IPS DF 19.7 (cell line): ENCODE data around the gene TGFBR2.
A peak's percentile ranks its signal among the peaks of the same experiment; 100 is the strongest.

Source experiments
- DNase-seq: peaks from one replicate; pipeline ENCODE4 v3.0.0-alpha.2; 2013; ENCODE audit warnings: low read depth, low spot score

TGFBR2 gene

DNA sequence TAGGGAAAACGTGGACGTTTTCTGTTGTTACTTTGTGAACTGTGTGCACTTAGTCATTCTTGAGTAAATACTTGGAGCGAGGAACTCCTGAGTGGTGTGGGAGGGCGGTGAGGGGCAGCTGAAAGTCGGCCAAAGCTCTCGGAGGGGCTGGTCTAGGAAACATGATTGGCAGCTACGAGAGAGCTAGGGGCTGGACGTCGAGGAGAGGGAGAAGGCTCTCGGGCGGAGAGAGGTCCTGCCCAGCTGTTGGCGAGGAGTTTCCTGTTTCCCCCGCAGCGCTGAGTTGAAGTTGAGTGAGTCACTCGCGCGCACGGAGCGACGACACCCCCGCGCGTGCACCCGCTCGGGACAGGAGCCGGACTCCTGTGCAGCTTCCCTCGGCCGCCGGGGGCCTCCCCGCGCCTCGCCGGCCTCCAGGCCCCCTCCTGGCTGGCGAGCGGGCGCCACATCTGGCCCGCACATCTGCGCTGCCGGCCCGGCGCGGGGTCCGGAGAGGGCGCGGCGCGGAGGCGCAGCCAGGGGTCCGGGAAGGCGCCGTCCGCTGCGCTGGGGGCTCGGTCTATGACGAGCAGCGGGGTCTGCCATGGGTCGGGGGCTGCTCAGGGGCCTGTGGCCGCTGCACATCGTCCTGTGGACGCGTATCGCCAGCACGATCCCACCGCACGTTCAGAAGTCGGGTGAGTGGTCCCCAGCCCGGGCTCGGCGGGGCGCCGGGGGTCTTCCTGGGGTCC is at the start of gene TGFBR2:
Gene TGFBR2, plus strand, starts transcription at position 301 of the 731 bp plus-strand sequence. Its CDS starts 283 bp downstream, at position 584.
- peak; percentile 52 for DNase-seq

DNA sequence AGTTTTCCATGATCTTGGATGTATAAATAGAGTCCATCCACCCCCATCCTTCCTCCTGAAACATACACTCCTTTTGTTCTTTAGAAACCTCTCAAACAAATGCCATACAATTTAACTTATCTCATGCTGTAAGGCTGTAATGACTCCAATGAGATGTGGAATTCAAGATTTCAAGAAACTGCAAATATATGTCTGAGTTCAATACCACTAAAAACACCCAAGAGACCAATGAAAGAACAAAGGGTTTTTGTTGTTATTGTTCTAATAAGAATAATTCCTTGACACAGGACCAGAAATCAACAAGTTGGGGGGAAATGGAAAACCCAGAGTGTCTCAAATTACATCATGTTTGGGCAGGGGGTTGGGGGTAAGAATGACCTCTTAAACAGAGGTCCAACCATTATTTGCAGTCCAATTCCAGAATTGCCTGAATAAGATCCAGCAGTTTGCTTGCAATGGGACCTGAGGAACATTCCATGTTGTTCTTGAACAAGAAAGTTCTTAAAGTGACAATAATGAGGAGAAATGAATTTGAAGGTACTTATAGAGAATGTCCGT is 48.6 kb upstream of the TGFBR2 start:
- DNase-seq = no peak

DNA sequence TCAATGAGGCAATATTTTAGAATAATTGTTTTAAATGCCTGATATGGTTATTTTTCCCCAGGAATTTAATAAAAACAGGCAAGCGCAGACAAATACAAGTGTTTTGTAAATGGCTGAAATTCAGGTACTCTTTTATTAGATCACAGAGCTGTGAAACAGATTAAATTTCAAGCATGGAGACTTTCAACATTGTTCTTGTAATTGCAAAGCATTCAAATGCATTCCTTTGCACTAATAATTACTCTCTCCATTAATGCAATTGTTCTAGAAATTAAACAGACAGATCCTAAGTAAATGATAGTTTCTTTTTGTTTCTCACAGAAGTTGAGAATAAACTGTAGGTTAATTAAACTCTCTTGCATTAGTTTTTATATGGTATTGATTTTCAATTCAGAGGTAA is 42.4 kb upstream of the TGFBR2 start:
- DNase-seq = no peak

DNA sequence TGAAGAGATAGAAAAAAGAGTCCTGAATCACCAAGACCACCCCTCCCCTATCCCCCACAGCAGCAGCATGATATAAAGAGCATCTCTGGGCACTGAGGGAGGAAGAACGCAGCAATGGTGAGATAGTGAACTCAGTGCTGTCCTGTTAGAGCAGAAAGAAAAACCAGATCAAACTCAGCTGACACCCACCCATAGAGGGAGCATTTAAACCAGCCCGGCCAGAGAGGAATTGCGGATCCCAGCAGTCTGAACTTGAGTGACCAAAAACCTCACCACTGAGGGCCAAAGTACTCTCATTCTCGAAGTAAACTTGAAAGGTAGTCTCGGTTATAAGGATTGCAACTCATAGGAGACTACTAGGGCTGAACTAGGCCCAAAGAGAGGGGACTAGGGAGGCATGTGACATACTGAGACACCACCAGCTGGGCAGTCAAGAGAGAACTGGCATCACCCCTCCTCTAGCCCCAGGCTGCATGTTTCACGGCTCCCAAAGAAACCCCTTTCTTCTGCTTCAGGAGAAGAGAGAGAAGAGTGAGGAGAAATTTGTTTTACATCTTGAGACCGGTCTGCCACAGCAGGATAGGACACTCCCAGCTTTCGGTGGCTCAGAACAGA is 39.2 kb upstream of the TGFBR2 start:
- DNase-seq = no peak

DNA sequence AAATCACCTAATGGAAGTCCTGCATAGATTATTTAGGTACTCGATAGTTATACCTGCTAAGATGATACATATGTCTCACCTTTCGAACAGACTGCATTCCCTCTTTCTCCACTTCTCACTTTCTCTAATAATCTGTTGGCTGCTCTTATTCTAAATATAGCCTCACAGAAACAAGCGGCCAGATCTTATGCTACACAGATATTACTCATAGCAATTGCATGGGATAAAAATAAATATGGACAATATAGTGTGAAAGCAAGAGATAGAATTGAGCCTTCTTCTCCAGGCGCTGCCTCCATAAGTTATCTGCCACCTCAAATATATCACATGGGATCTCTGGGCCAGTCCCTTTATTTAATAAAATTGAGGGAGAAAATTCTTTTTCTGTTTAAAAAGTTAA is 29.5 kb upstream of the TGFBR2 start:
- DNase-seq = no peak

DNA sequence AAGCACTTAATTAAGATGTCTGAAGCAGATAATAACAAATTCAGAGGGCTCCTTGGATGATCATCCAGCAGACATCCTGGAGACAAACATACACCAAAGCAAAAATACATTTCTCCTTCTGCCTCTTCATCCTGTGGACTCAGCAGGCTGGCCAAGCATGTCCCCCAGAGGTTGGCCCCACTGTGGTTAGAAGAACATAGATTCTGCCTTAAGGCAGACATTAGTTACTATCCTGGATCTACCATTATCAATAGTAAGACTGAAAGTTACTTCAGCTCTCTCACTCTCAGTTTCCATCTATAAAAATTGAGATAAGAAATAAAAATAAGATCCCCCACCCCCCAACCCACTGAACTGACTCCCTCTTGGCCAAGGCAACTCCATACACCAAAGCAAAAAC is 28.6 kb upstream of the TGFBR2 start:
- no peak for DNase-seq

DNA sequence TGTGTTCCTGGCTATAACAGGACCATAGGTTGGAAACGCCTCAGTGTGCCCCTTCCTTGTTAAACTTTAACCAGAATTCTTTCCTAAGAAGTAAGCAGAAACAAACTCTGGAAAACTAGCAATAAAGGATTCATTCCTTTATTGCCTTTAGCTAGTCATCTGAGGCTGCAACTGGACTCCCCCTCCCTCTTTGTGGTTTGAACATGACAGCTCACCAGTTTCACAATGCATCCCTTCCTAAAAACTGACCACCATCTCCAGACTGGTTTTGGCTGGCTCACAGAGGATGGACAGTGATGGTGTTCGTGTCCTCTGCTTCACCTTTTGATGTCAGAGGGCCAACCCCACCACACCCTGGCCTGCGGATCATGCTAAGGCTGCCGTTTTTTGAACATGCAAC is 27.9 kb upstream of the TGFBR2 start:
- DNase-seq = no peak

DNA sequence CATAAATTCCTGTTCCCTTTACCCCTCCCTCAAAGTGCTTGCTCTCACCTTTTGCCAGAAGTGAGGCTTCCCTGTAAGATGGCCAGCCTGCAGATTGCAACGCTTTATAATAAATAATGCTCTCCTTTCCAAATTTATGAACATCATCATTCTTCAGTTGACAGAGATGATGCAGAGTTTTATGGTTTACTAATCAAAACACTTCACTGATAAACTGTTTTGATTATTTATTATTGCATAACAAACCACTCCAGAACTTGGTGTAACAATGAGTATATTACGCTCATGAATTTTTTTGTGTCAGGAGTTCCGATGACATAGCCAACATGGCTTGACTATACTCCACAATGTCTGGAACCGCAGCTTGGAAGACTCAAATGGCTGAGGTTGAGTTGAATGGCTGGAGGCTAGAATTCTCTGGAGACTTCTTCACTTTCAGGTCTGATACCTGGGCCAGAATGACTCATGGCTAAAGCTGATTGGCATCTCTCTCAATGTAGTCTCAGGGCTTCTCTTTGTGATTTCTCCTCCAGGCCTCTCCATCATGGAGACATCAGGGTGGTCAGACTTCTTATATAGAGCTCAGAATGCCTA is 27.3 kb upstream of the TGFBR2 start:
- DNase-seq = no peak

DNA sequence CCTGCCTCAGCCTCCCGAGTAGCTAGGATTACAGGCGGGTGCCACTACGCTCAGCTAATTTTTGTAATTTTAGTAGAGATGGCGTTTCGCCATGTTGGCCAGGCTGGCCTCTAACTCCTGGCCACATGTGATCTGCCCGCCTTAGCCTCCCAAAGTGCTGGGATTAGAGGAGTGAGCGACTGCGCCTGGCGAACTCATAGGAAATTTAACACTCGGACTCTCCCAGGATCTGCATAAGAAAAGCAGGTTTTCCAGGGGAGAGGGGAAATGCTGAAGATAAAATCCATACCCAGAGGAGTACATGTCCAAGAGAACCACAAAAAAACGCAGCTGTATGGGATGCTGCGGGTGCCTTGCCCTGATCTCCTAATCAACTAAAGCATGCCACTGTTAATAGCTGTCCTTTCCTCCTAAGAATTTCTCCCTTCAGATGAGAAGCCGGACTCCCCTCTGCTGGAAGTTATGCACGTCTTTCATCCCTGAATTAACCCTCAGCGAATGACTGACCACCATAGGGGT is 25.3 kb upstream of the TGFBR2 start:
- no peak for DNase-seq

DNA sequence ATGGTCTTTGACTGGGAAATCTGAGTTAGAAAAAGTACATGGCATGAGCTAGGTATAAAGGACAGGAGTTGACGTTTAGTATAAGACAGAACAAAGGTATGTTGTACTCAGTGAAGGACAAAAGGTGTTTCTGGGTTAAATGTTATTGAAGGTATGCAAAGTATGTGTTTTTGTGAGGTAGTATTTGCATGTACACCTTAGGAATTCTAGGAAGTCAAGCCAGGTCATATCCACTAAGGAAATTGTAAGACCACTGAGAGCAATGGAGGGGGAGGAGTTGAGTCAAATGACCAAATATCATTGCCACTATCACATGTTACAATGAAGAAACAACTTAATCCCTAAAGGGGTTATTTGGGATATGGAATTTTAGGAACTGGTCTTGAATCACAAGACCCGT is 24.4 kb upstream of the TGFBR2 start:
- DNase-seq = no peak

DNA sequence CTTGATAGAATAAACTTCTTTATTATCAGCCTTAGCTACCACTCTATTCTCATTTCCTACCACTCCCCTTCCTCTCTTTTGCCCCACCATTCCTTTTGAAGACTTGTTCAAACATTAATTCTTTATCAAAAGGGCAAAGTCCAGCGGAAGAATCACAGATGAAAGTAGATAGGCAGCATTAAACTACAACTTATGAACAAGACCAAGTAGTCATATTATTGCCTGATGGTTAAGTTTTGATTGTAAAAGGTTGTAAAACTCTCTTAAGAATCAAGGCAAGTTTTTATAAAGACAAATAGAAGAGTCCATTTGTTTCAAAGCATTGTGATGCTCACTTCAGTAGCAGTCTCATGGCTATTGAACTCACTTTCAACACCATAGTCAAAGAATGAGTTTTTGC is 22.4 kb upstream of the TGFBR2 start:
- DNase-seq = no peak

DNA sequence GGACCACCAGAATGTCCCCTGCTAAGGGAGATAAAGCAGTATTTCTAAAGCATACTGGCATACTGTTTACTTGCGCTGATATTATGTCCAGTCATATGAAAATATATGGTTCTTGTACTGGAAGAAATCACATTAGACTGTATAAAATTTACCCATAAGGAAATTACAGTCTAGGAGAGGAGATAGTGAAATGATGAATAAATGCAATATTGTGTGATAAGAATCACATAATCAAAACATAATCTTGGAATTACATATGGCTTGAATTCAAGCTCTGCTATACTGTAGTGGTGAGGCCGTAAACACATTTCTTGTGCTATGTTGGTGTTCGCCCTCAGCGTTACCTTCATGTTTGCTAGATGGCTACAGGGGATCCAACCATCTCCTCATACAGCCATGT is 20.7 kb upstream of the TGFBR2 start:
- no peak for DNase-seq

DNA sequence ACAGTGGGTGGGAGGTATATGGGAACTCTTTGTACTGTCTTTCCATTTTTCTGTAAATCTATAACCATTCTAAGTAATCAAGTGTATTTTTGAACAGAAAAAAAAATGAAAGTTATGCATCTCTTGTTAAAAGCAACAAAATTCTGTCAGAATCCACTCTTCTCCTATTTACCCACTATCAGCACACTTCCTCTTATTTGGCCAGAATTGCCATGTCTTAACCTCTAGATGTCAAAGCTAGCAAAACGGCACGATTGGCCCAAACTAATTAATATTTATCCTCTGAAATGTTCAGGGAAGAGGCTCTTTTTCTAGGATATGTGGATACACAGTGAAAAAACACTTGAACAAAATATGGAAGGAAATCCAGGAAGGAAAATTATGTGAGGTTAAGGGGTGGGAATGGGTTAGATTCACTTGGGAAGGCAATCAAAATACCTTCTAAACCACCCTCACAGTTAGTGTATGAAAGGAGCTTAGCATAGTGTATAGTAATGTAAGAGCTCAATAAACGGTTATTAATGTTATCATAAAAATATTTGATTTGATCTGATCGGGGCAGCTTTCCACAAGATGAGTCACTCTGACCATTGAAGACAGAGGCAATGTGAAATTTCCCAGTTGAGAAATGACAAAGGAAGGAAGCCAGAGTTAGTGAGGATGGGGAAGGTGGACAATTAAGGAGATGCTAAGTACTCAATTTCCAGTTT is 20.1 kb upstream of the TGFBR2 start:
- DNase-seq = no peak

DNA sequence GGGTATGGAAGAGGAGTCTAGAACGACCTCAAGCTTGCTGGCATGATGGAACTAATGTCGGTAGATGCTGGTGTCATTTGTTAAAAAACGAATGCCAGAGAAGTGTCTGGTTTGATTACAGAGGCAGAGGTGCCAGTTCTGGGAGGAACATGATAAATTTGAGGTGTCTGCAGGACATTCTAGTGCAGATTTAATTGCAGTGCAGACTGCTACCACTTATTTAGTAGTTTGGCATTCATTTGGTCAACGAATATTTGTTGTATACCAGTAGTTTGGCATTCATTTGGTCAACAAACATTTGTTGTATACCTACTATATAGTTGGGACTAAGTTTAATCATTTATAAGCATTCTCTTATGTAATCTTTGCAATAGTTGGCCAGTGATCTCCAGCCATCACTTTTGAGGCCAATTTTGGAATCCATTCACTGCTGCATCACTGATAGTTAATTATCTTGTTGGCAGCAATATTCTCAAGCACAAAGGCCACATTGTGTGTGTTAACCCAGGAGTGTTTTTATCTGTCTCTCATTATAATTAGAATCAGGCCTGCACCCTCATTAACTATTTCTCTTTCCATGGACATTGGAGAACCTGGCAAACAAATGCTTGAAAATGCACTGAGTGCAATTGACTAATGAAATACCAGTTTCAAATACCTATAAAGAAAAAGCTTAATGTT is 19.5 kb upstream of the TGFBR2 start:
- no peak for DNase-seq

DNA sequence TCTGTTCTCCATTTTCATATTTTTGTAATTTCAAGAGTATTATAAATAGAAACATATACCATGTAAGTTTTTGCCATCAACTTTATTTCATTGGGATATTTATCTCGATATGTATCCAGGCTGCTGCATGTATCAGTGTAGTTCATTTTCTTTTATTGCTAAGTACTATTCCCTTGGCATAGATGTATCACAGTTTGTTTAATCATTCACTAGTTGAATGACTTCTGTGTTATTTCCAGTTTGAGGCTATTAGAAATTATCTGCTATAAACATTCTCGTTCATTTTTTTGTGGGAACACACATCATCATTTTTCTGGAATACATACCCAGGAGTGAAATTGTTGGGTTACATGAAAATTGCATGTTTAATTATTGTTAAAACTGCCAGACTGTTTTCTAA is 18.5 kb upstream of the TGFBR2 start:
- no peak for DNase-seq

DNA sequence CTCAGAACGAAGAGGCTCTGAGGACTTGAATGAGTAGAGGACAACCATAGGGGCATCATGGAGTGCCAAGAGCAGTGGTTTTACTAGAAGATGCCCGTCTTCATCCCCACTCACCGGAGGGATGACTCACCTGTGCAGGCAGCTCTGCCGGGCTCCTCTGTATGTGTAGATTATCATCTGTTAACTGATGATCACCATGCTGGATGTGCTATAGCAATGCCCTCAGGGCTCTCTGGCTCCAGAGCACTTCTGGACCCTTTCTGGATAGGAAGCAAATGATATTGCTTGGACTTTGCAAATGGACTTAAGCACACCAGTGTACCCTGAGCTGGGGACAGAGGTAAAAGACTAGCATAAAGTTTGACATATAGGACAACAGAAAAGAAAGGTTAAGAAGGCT is 10.2 kb upstream of the TGFBR2 start:
- no peak for DNase-seq

DNA sequence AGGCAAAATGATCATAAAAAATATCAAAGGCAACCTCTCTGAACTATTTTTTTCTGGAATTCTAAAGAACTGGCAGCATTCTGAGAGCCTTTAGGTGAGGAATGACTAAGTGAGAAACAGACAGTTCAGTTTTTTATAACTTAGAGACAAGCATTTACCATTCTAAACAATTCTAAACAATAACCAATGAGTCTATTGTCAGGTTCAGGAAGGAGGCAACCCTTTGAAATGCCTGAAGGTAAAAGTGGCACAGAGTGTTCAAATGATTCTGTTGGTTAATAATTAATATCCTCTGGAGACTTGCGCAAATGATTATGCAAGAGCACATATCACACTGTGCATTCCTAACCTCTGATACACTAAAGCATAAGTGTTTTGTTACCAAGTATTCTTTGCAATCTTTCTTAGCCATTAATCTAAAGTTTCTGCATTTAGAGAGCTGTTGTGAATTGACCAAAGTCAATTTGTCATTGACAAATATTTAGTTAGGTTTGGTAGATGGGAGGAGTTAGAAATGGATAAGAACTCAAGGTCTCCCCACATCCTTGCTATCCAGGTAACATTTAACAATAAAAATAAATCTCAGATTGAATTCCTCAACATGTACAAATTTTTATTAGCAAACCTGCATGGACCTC is 9.2 kb upstream of the TGFBR2 start:
- no peak for DNase-seq

DNA sequence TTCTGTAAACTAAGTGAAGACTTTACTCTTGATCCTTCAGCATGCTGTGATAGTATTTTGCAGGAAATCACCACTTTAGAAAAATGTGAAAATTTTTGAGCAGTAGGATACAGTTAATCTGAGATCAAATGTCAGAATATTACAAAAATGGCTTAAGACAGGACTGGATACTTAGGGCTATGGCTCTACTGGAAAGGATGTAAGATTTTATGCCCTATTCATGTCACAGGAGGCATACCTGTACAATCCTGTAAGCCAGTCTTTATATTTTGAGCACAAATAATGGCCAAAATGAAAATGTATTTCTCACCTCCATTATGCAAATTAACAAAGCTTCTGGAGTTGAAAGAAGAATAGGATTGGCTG is 8.6 kb upstream of the TGFBR2 start:
- DNase-seq = no peak

DNA sequence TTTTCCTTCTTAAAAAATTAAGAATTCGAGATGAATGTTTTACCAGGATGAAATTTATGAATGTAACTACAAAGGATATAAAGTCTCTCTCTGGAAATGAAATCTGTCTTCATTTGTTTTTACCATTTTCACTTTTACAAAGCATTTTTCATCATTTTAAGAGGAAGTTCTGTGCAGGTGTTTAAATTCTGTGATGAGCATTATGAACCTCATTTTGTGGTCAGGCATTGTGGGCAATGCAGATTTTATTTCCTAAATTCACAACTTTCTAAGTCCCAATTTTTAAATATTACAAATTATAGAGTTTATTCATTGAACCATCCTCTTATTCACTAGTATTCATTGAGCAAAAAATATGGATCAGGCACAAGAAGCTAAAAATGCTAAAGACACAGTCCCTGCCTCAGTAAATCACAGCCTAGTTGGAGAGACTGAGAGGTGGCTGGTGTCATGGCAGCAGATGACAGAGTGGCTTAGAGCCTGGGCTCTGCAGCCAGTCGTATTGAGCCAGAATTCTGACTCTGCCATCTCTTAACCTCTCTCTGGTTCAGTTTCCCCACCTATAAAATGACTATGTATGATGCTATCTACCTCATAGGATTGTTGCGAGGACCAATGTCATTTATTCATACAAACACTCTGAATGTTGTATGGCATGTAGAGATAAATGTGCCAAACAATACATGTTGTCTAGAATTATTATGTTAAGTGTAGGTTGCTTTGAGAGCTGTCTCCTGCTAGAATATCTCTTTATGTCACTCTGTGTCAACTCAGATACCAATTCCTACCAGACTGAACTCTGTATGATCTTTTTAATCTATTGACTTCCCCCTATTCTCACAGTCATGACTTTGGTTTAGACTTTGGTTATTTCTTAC is 7.5 kb upstream of the TGFBR2 start:
- DNase-seq = no peak

DNA sequence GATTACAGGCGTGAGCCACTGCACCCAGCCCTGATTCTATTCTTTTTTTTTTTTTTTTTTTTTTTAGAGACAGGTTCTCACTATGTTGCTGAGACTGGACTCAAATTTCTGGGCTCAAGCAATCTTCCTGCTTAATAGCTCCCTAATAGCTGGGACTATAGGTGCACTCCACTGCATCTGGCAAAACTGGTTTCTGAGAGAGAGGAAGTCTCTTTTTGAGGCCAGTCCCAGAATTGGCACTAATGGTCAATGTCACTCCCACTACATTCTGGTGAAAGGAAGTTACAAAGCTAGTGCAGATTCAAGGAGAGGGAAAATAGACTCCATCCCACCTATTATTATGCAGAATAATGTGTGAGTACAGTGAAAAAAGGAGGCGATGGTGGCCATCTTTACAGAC is 5.8 kb upstream of the TGFBR2 start:
- DNase-seq = no peak
